ENCODE measurements around the gene MIEF1.
A peak's percentile ranks its signal among the peaks of the same experiment; 100 is the strongest.
"Not testable (repeated sequence)": the region's sequence is repeated elsewhere in the genome, so short reads cannot be mapped to it uniquely, and the experiment has no call there.

Gene MIEF1

DNA sequence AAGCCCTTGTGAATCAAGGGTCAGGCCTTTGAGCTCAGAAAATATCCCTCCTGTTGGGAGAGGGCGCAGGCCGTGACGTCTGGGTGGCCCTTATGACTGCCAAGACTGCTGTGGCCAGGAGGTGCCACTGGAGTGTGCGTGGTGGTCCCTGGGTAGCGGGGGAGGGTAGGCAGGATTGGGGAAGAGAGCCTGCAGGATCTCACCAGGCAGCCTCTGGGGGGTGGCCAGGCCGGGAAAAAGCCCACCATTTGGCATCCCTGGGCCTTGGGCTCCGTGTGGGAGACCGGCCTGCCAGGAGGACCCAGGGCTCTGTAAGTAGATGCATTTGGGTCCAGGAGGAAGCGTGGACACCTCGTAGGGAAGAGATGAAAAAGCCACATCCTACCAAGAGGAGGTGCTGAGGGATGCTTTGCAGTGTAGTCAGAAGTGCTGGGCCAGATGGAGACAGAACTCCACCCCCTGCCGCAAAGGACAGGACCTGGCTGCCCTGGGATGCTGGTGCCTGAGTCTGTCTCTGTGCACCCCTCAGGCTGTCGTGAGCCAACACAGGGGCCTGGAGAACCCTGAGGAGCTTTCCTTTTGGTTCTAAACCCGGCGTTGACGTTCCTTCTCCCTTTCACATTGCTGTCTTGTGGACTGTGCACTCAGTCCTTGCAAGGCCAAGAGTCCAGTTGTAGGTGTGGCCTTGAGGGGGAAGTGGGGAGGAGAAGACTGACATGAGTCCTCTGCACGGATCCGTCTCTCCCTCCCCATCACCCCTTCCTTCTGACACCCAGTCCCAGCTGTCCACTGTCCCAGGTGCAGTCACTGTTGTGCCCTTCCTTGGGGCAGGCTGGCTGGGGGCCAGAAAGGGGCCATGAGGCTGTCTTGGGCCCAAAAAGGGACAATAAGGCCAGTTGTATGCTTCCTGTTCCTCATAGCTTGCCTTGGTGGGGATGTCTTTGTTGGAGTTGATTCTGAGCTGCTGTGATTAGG is 12.7 kb upstream of the MIEF1 start:
- no peak for DNase-seq (ENCODE audit: low read depth in 2 of 2, low spot score in 1 of 2)

DNA sequence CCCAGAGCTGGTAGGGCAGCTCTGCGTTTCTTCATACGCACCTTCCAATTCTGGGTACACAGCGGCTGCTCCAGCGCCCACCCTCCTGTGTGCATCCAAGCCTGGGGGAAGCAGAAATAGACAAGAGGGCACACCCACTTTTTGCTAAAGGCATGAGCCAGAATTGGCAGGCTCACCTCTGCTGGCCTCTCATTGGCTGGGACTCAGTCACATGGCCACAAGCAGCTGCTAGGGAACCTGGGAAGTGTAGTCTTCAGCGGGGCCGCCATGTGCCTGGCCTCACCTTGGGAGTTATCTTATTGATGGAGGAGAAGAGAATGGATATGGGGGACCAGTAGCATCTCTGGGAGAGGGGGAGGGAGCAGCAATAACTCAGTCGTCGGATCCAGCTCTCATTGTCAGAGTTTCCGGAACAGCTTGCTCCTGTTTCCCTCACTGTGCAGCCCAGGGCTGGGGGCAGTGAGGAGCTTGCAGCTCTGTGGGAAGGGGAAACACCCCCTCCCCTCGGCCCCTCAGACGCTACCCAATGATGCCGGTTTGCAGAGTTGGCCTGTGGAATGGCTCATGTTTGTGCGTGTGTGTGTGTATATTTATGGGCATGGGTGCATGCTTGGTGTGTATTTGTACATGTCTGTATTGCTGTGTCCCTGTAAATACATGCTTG is 11.8 kb upstream of the MIEF1 start:
- DNase-seq (ENCODE audit: low read depth in 2 of 2, low spot score in 1 of 2), result peak; percentile 48 to 53

DNA sequence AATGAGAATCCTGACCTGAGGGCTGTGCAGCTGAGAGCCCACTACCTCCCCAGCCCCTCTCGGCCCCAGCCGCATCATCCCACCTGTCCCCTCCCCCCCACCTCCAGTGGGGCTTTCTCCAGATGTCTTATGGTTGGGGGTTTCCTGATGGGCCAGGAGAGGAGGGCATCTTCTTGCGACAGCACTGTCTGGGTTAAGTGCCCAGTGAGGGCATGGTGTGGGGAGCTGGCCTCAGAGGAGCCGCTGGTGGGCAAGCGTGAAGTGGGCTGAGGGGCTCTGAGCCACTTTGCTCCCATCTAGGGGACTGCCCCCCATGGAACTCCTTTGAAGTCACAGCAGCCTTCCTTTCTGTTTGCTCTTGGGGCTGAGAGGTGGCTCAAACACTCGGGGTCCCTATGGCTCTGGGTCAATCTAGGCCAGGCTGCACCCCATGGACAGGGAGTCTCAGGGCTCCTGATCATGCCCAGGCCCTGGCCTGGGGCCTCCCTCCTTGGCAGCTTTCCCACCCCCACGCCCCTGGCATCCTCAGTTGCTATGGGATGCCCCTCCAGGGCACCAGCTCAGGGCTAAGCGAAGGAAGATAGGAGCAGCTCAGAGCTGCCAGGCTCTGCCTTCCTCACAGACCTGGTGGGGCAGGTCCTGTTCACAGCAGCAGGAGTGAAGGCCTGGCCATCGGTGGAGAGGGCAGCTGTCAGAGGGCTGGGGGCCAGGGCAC is 11.0 kb upstream of the MIEF1 start:
- DNase-seq (ENCODE audit: low read depth in 2 of 2, low spot score in 1 of 2), result no peak

DNA sequence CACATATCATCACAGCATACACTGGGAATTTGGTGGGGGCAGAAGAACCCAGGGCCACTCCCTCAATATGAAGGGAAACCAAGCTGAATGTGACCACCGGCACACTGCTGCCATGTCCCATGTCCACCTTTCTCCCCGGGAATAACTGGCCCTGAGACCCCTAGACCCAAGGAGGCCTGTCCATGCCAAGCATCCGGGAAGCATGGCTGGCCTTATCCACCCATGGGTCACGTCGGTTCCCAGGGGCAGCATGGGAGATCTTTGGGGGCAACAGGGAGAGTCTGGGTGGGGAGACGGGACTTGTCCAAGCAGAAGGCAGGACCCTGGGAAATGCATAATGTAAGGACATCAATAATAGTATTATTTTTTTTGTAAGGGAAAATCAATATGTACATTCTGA is 10.4 kb upstream of the MIEF1 start:
- no peak for DNase-seq (ENCODE audit: low read depth in 2 of 2, low spot score in 1 of 2)

DNA sequence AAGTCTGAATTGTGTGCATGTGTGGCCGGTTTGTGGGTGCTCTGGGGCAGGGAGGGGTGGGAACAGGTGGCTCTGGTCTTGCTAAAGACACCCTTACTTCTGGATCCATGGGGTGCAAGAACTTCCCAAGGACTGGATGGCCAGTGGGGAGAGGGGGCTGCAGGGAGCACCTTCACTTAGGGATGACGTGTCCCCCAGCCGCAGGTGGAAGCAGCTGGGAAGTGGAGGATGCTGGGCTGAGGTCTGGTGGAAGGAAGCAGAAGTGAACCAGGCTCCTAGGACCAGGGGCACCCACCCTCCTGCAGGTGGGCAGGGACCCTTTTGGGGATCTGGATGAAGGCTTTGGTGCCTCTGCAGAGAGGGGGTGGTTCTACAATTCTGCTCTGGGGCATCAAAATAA is 9.9 kb upstream of the MIEF1 start:
- no peak for DNase-seq (ENCODE audit: low read depth in 2 of 2, low spot score in 1 of 2)

DNA sequence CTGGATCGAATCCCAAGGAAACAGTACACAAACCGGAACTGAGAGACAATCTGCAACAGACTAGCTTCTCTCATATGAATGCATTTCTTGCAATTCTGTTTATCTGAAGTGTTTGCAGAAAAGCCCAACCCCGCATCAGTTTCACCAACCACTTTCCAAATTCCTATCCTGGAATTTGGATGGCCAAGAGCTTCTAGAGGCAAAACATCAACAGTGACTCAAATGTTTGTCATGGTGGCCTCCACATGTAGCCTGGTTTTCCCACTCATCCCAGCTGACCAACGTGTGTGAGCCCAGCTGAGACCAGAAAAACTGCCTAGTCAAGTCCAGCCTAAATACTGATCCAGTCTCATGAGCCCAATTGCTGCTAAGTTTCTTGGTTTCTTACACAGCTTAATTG is 8.3 kb upstream of the MIEF1 start:
- no peak for DNase-seq (ENCODE audit: low read depth in 2 of 2, low spot score in 1 of 2)

DNA sequence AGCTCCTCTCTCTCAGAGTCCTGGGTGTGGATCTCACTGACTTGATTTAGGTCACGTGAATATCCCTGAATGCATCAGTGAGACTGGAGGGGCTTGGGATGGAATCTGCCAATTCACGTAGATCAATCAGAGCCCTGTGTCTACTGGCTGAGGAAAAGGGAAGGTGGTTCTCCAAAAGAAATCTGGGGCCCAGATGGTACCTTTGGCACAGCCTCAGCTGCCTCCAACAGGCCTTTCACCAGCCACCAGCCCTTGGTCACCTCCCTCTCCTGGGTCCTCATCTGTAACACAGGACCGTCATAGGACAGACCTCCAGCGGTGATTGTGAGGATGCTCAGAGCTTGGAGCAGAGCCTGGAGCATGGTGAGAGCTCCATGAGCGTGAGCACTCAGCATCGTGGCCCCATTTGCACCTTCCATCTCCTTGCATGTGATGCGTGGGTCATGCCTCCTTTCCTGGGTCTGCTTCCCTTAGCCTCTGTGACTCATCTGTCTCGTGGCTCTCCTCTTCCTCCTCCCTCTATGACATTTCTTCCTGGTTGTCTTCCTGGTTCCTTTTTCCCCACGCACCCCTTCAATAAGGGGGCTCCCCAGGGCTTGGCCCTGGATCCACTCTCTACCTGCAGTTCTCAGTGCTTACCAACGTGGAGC is 7.5 kb upstream of the MIEF1 start:
- DNase-seq (ENCODE audit: low read depth in 2 of 2, low spot score in 1 of 2), result no peak

DNA sequence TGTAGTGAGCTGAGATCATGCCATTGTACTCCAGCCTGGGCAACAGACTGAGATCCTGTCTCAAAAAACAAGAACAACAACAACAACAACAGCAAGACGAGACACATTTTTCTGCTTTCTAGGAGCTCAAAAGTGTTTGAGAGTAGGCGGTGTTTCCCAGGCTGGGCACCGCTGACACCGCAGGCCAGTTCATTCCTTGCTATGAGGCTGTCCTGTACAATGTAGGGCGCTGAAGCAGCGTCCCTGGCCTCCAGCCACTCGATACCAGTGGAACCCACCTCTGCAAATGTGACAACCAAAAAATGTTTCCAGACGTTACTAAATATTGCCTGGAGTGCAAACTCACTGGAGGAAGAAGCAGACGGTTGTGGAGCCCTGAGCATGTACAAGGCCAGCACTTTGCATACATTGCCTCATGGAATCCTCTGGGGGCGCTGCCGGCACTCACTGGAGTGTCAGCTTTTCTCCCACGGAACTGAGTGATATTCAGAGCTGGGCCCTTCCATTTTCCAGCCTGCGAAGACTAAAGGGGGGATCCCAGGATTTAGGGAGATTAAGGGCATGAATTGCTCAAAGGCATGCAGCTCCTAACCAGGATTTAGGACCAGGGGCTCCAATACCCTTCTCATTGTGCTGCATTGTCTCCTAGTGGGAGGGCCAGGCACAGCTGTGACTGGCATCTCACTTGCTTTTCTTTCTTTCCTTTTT is 5.8 kb upstream of the MIEF1 start:
- peak in 1 of 2 donors; percentile 8 for DNase-seq (ENCODE audit: low read depth in 2 of 2, low spot score in 1 of 2)

DNA sequence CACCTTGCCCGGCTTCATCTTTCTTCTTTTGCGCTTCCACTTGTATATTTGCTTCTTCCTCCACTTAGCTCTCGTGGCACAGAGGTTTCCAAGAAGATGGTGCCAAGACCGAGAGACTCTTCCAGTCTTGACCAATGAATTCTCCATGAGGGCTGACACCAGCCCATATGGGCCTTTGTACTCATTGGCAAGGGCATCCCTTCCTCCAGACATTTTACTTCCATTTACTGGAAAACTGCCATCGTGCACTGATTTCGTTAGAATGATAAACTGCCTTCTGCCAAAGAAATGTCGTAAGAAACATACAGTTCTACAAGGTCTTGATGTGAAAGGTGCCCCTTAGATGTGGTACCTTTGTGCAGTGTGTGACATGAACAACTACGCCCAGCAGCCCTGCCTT is 4.7 kb upstream of the MIEF1 start:
- DNase-seq (ENCODE audit: low read depth in 2 of 2, low spot score in 1 of 2), result no peak

DNA sequence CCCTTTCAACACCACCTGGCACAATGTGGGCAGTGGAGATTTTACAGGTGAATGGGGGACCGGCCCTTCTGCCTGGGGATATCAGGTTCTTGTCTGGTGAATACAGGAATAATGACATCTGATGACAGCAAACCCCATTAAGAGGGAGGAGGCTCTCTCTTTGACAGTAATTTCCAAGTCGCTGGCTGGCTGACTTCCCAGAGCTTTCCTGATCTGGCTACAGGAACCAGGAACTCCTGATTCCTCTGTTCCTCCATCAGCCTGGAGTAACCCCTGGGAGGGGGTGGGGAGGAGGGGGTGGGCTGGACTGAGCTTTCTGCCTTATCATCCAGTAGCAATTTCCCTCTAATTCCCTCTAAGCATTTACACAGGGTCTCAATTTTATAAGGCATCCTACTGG is 3.7 kb upstream of the MIEF1 start:
- DNase-seq (ENCODE audit: low read depth in 2 of 2, low spot score in 1 of 2), result no peak

DNA sequence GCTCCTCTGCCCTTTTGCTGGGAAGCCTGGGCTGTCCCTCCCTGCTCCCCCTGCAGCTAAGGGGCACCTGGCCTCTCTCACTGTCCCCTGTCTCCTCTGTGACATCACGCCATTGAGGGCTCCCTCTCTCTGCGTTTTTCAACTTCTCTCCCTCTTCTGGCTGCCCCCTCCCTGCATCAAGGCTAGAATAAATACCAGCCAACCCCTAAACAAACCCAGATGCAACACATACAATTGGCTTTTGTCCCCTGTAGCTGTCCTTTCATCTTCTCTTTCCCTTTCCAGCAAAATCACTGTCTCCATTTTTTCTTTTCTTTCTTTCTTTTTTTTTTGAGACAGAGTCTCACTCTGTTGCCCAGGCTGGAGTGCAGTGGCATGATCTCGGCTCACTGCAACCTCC is 3.3 kb upstream of the MIEF1 start:
- no peak for DNase-seq (ENCODE audit: low read depth in 2 of 2, low spot score in 1 of 2)

DNA sequence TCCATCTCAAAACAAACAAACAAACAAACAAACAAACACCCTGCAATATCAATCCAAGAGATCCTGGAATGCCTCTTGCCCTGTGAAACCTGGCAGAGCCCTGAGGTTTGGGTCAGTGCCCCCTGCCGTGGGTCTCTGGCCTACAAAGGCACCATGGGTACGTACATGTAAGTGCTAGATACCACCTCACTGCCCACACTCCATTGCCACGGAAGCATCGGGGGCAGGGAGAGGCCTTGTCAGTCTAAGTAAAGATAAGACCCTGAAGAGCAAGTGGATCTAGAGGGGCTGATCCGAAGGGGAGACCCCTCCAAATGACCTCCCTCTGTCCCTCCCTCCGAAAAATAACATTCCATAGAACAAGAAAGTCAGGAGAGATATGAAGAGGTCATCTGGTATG is 2.0 kb upstream of the MIEF1 start:
- DNase-seq (ENCODE audit: low read depth in 2 of 2, low spot score in 1 of 2), result no peak

DNA sequence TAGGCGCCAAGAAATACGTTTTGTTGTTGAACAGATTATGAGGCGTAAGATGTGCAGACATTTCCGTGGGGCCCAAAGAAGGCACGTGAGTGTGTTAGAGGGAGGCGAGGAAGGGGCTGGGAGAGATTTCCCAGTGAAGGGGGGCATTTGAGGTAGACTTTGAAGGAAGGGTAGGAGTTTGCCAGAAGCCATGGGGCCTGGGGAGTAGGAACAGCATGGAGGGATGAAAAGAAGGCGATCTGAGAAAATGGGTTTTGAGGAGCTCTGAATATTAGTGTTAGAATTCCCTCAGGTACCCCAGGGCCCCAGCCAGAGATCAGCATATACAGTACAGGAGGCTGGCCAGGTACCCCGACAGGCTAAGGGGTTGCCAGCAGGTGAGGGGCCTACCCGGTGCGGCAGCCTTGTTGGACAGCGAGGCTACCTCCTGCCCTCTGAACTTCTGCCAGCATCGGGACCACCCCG is 414 bp upstream of the MIEF1 start:
- no peak for DNase-seq (ENCODE audit: low read depth in 2 of 2, low spot score in 1 of 2)

DNA sequence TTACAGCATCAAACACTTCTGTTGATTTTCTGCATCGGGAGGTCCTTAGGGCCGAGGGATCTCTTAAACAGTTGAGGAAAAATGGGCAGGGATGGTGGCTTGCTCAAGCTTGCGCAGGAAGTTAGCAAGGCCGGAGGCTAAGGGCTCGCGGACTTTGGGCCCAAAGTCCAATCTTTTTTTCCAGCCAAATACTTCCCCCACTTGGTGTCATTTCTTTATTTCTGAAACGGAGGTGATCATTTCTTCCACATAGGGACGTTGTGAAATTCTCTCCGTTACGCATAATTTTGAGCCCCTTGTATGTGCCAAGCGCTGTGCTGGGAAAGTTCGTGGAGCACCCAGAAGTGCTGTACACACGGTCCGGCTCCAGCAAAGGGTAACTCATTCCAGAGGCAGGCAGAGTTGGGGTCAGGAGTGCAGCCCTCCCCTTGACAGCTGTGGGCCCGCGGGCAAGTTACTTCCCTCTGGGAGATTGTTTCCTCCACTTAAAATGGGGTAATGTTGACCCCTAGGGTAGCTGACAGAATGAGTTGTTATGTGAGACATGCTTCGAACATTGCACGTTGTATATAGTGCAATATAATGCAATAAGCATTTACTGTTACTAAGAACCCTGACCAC is 809 bp downstream of the MIEF1 start:
- no peak for DNase-seq (ENCODE audit: low read depth in 2 of 2, low spot score in 1 of 2)

DNA sequence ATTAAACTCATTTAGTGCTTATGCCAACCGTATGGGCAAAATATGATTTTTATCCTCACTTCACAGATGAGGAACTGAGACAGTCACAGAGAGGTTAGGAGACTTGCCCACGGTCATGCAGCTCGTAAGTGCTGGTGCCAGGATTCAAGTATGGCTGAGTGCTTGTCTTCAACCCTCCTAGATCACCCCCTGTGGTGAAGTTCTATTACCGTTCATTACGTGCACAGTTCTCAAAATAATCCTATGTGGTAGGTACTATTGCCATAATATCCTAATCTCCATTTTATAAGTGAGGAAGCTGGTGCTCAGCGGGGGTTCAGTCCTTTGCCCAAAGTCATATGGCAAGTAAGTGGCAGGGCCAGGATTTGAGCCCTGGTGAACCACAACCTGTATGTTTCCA is 1.5 kb downstream of the MIEF1 start:
- DNase-seq (ENCODE audit: low read depth in 2 of 2, low spot score in 1 of 2), result no peak

DNA sequence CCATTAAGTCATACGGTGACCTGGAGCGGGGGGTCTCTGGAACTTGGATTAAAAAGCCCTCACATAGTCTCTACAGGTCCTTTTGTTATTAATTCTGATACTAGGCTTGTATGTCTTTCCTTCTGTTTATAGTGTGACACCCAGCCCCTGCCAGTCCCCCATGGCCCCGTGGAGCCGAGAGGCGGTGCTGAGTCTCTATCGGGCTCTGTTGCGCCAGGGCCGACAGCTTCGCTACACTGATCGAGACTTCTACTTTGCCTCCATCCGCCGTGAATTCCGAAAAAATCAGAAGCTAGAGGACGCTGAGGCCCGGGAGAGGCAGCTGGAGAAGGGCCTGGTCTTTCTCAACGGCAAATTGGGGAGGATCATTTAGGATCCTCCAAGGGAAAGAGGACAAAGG is 2.0 kb downstream of the MIEF1 start:
- no peak for DNase-seq (ENCODE audit: low read depth in 2 of 2, low spot score in 1 of 2)

DNA sequence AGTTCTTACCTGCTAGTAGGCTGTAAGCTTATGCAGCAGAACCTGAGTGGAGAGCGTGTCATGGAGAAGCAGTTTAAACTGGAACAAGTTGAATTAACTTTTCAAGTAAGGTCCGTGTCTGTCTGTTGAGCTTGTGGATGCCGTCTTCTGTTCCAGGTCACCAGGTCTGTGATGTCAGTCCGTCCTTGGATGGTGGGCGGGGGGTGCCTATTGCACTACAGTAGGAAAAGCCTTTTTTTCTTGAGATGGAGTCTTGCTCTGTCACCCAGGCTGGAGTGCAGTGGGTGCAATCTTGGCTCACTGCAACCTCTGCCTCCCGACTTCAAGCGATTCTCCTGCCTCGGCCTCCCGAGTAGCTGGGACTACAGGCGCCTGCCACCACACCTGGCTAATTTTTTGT is 4.9 kb downstream of the MIEF1 start:
- DNase-seq (ENCODE audit: low read depth in 2 of 2, low spot score in 1 of 2), result not testable (repeated sequence)

DNA sequence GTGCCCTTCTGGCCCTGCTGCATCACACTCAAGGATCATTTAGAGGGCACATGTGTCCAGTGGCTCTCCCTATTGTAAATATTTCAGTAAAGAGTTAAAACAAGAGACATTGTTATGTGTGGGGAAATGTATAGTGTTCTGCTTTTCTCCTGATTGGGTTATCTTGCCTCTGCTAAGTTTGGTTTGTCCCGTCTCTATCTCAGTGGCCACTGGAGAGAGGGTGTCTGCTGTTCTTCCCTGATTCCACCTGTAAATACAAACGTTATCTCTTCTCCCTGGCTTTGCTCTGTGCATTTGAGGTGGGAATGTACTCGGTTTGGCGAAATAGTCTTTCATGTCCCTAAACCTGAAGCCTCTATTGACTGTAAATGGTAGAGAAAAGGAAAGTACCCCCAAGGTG is 6.3 kb downstream of the MIEF1 start:
- no peak for DNase-seq (ENCODE audit: low read depth in 2 of 2, low spot score in 1 of 2)

DNA sequence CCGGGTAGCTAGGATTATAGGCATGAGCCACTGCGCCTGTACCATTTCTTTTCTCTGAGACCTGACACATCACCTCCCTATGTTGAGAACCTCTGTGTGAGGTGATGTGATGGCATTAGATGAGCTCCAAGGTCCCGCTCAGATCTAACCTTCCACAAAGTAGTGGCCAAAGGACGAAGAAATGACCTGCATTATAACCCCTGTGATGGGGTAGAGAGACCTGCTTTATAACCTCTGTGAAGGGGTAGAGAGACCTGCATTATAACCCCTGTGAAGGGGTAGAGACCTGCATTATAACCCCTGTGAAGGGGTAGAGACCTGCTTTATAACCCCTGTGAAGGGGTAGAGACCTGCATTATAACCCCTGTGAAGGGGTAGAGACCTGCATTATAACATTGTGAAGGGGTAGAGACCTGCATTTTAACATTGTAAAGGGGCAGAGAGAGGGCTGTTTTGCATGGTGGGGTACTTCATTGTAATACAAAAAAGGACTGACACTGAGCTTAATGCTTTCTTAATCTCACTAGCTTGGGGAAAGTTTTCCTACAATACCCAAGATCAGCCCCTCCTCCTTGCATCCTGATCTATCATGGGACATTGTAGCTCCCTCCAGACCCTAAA is 8.5 kb downstream of the MIEF1 start:
- no peak for DNase-seq (ENCODE audit: low read depth in 2 of 2, low spot score in 1 of 2)

DNA sequence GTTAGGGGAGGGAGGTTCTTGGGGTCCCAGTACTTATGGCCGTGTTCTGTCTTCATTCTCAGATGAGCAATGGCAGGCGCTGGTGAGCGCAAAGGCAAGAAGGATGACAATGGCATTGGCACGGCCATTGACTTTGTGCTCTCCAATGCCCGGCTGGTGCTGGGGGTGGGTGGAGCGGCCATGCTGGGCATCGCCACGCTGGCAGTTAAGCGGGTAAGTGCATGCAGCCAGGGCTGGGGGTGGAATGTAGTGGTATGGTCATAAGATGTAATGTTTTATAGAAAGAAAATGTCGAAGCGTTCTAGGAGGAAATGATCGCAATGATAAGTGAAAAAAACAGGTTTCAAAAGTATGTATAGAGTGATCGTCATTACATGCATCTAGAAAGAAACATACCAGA is 9.1 kb downstream of the MIEF1 start:
- DNase-seq (ENCODE audit: low read depth in 2 of 2, low spot score in 1 of 2), result no peak
